Colonic mucosa (tissue), 4 donors: ENCODE measurements around the gene TRIM17. TPM values are rescaled to one million over a fixed set of nuclear protein-coding genes. Genes with fewer than 3 reads are reported as not detected.

Source experiments
- DNase-seq: peaks from one replicate; pipeline ENCODE4 v3.0.0-alpha.2; 2020
- H3K27ac ChIP-seq: fragments of 200-600 bp; one replicate; pipeline ENCODE4 v1.8.0; 2021
- H3K27me3 ChIP-seq: fragments of 200-600 bp; one replicate; pipeline ENCODE4 v1.8.0; 2021
- H3K36me3 ChIP-seq: fragments of 200-600 bp; one replicate; pipeline ENCODE4 v1.8.0; 2021
- H3K4me1 ChIP-seq: fragments of 200-600 bp; one replicate; pipeline ENCODE4 v1.8.0; 2021; ENCODE audit warnings: mild to moderate bottlenecking
- H3K4me3 ChIP-seq: fragments of 200-600 bp; one replicate; pipeline ENCODE4 v1.8.0; 2021
- H3K9ac ChIP-seq, 2 donors: one replicate each; pipeline ENCODE4 v1.7.0; 2013; ENCODE audit warnings: control low read depth in 2 of 2, low read depth in 2 of 2, low read length in 2 of 2
- H3K9me3 ChIP-seq: fragments of 200-600 bp; one replicate; pipeline ENCODE4 v1.8.0; 2021
- intact Hi-C: fragments of 100-400 bp; cut with DNase I; formaldehyde crosslinking; loops from one replicate; pipeline ENCODE4 v1.14.1; 2022
- total RNA-seq, 2 donors: library from RNA; stranded (reverse); fragmentation: NEBNext Ultra II Directional in 1 of 2; extraction: Animal tissue kit (Norgen Biotek cat#: 25700) in 1 of 2; gene quantifications; one replicate each; pipeline ENCODE4 v1.2.1, GENCODE V29; 2021
- TF ChIP-seq, protein P1 (sequence below): fragments of 200-600 bp; IDR thresholded peaks from one replicate; pipeline ENCODE4 v1.8.0; 2022; ENCODE audit warnings: antibody characterized with exemption, mild to moderate bottlenecking
- donor health status: healthy.
- donor health status: DM: no; HTN: no; CAD: no.
- donor health status: DM: no; HTN: no; CAD: no.

Gene TRIM17
- total RNA-seq, 2 donors from 2014 or later: 0.21 TPM; not detected in 1

DNA sequence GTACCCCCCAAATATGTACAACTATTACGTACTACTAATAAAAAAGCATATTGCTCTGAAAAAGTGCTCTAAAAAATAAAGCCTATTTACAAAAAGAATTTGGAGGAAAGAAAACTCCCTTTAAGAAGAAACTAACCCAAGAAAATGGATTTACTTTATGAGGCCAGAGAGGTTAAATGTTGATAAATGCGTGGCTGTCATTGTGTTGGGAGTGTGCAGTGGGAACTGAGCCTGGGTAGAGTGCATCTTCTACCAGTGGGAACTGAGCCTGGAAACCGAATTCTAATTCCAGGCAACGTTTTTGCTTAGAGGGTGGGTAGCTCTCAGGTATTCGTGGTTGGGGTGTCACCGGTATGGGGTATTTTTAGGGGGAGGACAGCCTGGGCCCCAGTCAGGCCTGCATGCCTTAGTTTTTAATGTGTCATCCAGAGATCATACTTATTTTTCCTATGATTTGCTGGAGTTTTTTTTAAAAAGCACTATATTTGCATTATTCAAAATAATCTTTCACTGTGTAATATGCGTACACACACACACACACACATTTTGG, 46.4 kb upstream of the TRIM17 start:
- Histone ChIP-seq H3K9ac (no peak overlapping the region), H3K27me3 (peaks cover 34% of the 10 kb centered on the region), H3K4me3 (no peak overlapping the region), H3K36me3 (no peaks in the 10 kb centered on the region), H3K27ac (no peak overlapping the region), H3K9me3 (no peaks in the 10 kb centered on the region), H3K4me1 (no peaks in the 10 kb centered on the region)
- DNase-seq: no peak
- TF ChIP-seq, protein P1, sequence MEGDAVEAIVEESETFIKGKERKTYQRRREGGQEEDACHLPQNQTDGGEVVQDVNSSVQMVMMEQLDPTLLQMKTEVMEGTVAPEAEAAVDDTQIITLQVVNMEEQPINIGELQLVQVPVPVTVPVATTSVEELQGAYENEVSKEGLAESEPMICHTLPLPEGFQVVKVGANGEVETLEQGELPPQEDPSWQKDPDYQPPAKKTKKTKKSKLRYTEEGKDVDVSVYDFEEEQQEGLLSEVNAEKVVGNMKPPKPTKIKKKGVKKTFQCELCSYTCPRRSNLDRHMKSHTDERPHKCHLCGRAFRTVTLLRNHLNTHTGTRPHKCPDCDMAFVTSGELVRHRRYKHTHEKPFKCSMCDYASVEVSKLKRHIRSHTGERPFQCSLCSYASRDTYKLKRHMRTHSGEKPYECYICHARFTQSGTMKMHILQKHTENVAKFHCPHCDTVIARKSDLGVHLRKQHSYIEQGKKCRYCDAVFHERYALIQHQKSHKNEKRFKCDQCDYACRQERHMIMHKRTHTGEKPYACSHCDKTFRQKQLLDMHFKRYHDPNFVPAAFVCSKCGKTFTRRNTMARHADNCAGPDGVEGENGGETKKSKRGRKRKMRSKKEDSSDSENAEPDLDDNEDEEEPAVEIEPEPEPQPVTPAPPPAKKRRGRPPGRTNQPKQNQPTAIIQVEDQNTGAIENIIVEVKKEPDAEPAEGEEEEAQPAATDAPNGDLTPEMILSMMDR: no peak
- intact Hi-C loops: no loop called here

DNA sequence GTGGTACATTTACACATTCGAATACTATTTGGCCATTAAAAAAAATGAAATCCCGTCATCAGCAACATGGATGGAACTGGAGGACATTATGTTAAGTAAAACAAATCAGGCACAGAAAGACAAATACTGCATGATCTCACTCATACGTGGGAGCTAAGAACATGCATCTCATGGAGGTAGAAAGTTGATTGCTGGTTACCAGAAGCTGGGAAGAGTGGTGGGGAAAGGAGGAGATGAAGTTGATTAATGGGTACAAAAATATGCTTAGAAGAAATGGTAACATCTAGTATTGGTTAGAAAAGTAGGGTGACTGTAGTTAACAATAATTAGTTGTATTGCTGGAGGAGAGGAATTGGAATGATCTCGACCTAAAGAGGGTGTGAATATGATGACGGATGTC, 45.9 kb upstream of the TRIM17 start:
- no peak for DNase-seq
- H3K27me3 ChIP-seq: peaks cover 34% of the 10 kb centered on the region
- TF ChIP-seq, protein P1: no peak
- H3K9ac ChIP-seq: no peak overlapping the region
- H3K4me3 ChIP-seq: no peak overlapping the region
- H3K36me3 ChIP-seq: no peaks in the 10 kb centered on the region
- no peaks in the 10 kb centered on the region for H3K4me1 ChIP-seq
- no peaks in the 10 kb centered on the region for H3K9me3 ChIP-seq
- intact Hi-C loops: no loop called here
- no peak overlapping the region for H3K27ac ChIP-seq

- intact Hi-C loops: no loop called here
- Histone ChIP-seq H3K36me3 (no peaks in the 10 kb centered on the region), H3K27ac (no peak overlapping the region), H3K9ac (no peak overlapping the region), H3K27me3 (peaks cover 27% of the 10 kb centered on the region), H3K4me3 (no peak overlapping the region), H3K4me1 (no peaks in the 10 kb centered on the region), H3K9me3 (no peaks in the 10 kb centered on the region)
- no peak for DNase-seq
- TF ChIP-seq, protein P1: no peak
Observed at GRCh38 chr1:228460821-228461220, 44.2 kb upstream of the TRIM17 start.

DNA sequence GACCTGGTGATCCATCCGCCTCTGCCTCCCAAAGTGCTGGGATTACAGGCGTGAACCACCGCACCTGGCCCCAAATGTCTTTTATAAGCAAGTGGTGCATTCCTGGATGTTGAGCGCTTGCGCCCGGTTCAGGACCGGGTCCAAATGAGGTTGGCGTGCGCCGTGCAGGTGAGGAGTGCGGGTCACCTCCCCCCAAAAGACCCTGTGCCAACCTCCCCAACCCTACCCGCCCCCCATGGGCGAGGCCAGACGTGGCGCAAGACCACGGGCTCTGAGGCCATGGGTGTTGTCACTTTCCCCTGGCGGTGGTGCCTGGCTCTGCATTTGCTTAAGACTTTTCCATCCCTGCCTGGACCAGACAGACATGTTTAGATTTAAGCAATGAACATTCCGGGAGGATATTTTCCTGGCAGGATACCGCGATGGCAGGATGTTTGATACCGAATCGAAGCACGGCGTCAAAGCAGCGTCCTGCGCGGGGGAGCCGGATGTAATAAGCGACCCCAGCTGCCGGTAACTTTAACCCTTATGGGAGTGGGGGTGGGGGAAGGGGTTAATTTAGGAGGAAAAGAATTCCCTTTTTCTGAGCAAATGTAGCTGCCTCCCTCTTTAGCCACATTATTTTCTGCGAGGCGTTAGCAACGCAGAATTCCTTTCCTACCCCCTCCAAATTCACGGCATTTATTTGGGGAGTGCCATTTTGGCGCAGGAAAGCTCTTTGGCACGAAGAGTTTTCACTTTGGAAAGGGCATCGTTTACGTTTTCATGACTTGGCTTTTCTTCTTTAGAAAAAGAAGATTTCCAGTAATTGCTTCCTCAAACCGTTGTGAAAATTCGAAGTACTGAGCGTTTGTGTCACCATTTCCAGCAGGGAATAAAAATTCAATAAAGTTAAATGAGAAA, 42.7 kb upstream of the TRIM17 start:
- DNase-seq: peak; percentile 77
- peak overlapping the region in 1 of 2 donors; percentile 26 for H3K9ac ChIP-seq
- TF ChIP-seq, protein P1: peak; percentile 76
- intact Hi-C loops: loop anchor here (5.0 kb wide), 1 partner anchor 52 kb away; the partner anchor contains the start of gene TRIM11
- H3K36me3 ChIP-seq: no peaks in the 10 kb centered on the region
- H3K9me3 ChIP-seq: no peaks in the 10 kb centered on the region
- H3K27me3 ChIP-seq: peaks cover 16% of the 10 kb centered on the region
- peak overlapping the region; percentile 83 for H3K27ac ChIP-seq
- peak overlapping the region; percentile 44 for H3K4me3 ChIP-seq
- H3K4me1 ChIP-seq: no peaks in the 10 kb centered on the region

DNA sequence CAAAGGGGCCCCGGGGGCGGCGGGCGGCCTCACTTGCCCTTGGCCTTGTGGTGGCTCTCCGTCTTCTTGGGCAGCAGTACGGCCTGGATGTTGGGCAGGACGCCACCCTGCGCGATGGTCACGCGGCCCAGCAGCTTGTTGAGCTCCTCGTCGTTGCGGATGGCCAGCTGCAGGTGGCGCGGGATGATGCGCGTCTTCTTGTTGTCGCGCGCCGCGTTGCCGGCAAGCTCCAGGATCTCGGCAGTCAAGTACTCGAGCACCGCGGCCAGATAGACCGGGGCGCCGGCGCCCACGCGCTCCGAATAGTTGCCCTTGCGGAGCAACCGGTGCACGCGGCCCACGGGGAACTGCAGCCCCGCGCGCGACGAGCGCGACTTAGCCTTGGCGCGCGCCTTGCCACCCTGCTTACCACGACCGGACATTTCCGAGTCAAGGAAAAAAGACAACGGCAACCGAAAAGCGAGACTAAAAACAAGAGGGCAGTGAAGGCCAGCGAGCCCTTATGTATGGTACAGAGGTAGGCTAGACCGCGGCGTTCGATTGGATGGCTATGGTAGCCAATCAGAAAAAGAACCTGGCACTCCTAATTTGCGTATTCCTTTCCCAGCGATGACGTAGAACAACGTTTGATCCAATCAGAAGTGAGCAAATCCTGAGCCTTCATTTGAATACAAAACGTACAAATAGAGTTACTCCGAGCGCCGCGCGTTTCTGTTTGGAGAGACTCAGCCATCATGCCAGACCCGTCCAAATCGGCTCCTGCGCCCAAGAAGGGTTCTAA, 40.9 kb upstream of the TRIM17 start:
- intact Hi-C loops: loop anchor here (5.0 kb wide), 1 partner anchor 50 kb away; the partner anchor contains the start of gene TRIM11
- no peaks in the 10 kb centered on the region for H3K9me3 ChIP-seq
- peaks cover 4% of the 10 kb centered on the region for H3K27me3 ChIP-seq
- DNase-seq: peak; percentile 93
- no peaks in the 10 kb centered on the region for H3K4me1 ChIP-seq
- peak overlapping the region; percentile 44 for H3K4me3 ChIP-seq
- TF ChIP-seq, protein P1: peak; percentile 22
- no peaks in the 10 kb centered on the region for H3K36me3 ChIP-seq
- H3K9ac ChIP-seq: peak overlapping the region; percentile 28 to 63
- H3K27ac ChIP-seq: peak overlapping the region; percentile 83
